CD14-positive monocyte (primary cell): ENCODE measurements around the gene ADPRM. TPM values are rescaled to one million over a fixed set of nuclear protein-coding genes. Genes with fewer than 3 reads are reported as not detected.

Experiments used
- DNase-seq, 3 donors: peaks; one replicate each; pipeline ENCODE4 v3.0.0-alpha.2; 2011 to 2022
- H2AFZ ChIP-seq: 2 replicates; pipeline ENCODE4 v1.6.0; 2012; ENCODE audit warnings: mild to moderate bottlenecking, low read depth, low read length, inconsistent platforms; ENCODE audit not compliant: insufficient read depth, poor library complexity, severe bottlenecking
- H3K27ac ChIP-seq, 2 donors: 1 replicate in 1 of 2; 2 replicates in 1 of 2; pipeline ENCODE4 v1.5.1; 2012 to 2013; ENCODE audit warnings: low read length in 2 of 2, control low read depth in 1 of 2, inconsistent platforms in 1 of 2, low read depth in 1 of 2, mild to moderate bottlenecking in 1 of 2
- H3K27me3 ChIP-seq, 2 donors: one replicate each; pipeline versions ENCODE4 v1.6.0 to v1.6.1; 2011 to 2013; ENCODE audit warnings: low read length in 2 of 2; ENCODE audit not compliant: control insufficient read depth in 2 of 2, insufficient read depth in 2 of 2
- H3K36me3 ChIP-seq, 2 donors: replicated peaks in 1 of 2; 1 replicate in 1 of 2; 2 replicates in 1 of 2; pipeline versions ENCODE4 v1.5.1 to v1.6.1; 2012 to 2013; ENCODE audit warnings: low read length in 2 of 2, control low read depth in 1 of 2, inconsistent platforms in 1 of 2, mild to moderate bottlenecking in 1 of 2; ENCODE audit not compliant: insufficient read depth in 2 of 2, control insufficient read depth in 1 of 2
- H3K4me1 ChIP-seq, 2 donors: 1 replicate in 1 of 2; 2 replicates in 1 of 2; pipeline versions ENCODE4 v1.5.1 to v1.6.1; 2012 to 2013; ENCODE audit warnings: low read length in 2 of 2, control low read depth in 1 of 2, inconsistent platforms in 1 of 2, mild to moderate bottlenecking in 1 of 2, moderate library complexity in 1 of 2; ENCODE audit not compliant: insufficient read depth in 2 of 2, control insufficient read depth in 1 of 2
- H3K4me2 ChIP-seq: replicated peaks from 2 replicates; pipeline ENCODE3; 2012; ENCODE audit warnings: low read length, moderate library complexity, mild to moderate bottlenecking; ENCODE audit not compliant: poor library complexity, severe bottlenecking; ENCODE audit errors: extremely low read depth
- H3K4me3 ChIP-seq, 3 experiments: fragments of 200-600 bp in 1 of 3; sonication (generic) in 1 of 3; replicated peaks in 1 of 3; 1 replicate in 2 of 3; 2 replicates in 1 of 3; pipeline ENCODE4 v1.5.1; 2011 to 2013; ENCODE audit warnings: low read length in 3 of 3, mild to moderate bottlenecking in 3 of 3, control low read depth in 2 of 3, low read depth in 2 of 3, inconsistent platforms in 1 of 3, moderate library complexity in 1 of 3
- H3K79me2 ChIP-seq: 2 replicates; pipeline ENCODE4 v1.6.0; 2012; ENCODE audit warnings: mild to moderate bottlenecking, control low read depth, inconsistent platforms, low read length, moderate library complexity; ENCODE audit not compliant: insufficient read depth
- H3K9ac ChIP-seq: 2 replicates; pipeline ENCODE4 v1.6.0; 2017; ENCODE audit warnings: low read length, mild to moderate bottlenecking; ENCODE audit not compliant: insufficient read depth, poor library complexity, severe bottlenecking
- H3K9me3 ChIP-seq, 2 donors: replicated peaks in 1 of 2; 1 replicate in 1 of 2; 2 replicates in 1 of 2; pipeline versions ENCODE4 v1.5.1 to v1.6.1; 2012 to 2013; ENCODE audit warnings: low read length in 2 of 2, control low read depth in 1 of 2; ENCODE audit not compliant: control insufficient read depth in 1 of 2, insufficient read depth in 1 of 2
- H4K20me1 ChIP-seq: 2 replicates; pipeline ENCODE4 v1.6.0; 2012; ENCODE audit warnings: mild to moderate bottlenecking, low read length, control low read depth, moderate library complexity; ENCODE audit not compliant: insufficient read depth
- H3K27ac Mint-ChIP-seq, 7 donors: one replicate each; pipeline ENCODE4 v1.8.0; 2020; ENCODE audit warnings: mild to moderate bottlenecking in 7 of 7, mixed read lengths in 7 of 7, moderate library complexity in 6 of 7, inconsistent platforms in 2 of 7
- H3K27me3 Mint-ChIP-seq, 3 donors: one replicate each; pipeline ENCODE4 v1.8.0; 2021 to 2022; ENCODE audit warnings: low read depth in 3 of 3, mild to moderate bottlenecking in 3 of 3, mixed read lengths in 3 of 3, moderate library complexity in 3 of 3, inconsistent platforms in 1 of 3
- H3K36me3 Mint-ChIP-seq, 2 donors: one replicate each; pipeline ENCODE4 v1.8.0; 2020; ENCODE audit warnings: mixed read lengths in 2 of 2, inconsistent platforms in 1 of 2, mild to moderate bottlenecking in 1 of 2
- H3K4me1 Mint-ChIP-seq: one replicate; pipeline ENCODE4 v1.8.0; 2020; ENCODE audit warnings: mild to moderate bottlenecking, mixed read lengths
- H3K4me3 Mint-ChIP-seq, 2 donors: one replicate each; pipeline ENCODE4 v1.8.0; 2020; ENCODE audit warnings: mild to moderate bottlenecking in 2 of 2, mixed read lengths in 2 of 2, moderate library complexity in 1 of 2
- H3K9me3 Mint-ChIP-seq, 7 donors: one replicate each; pipeline ENCODE4 v1.8.0; 2020 to 2022; ENCODE audit warnings: mixed read lengths in 7 of 7, mild to moderate bottlenecking in 6 of 7, moderate library complexity in 6 of 7, inconsistent platforms in 2 of 7
- CTCF ChIP-seq: fragments of 200-600 bp; IDR thresholded peaks from one replicate; pipeline ENCODE4 v1.8.0; 2022; ENCODE audit warnings: antibody characterized with exemption, mild to moderate bottlenecking
- WGBS: methylation state at CpG from one replicate; pipeline ENCODE4 v1.1.5; 2013; ENCODE audit warnings: missing lambda C conversion rate; ENCODE audit not compliant: insufficient coverage; 5-methylcytosine and 5-hydroxymethylcytosine counted together
- intact Hi-C, 2 donors: fragments of 100-400 bp; cut with micrococcal nuclease; formaldehyde crosslinking; loops; one replicate each; pipeline versions ENCODE4 v1.15.0 to v1.15.1; 2023
- polyA plus RNA-seq, 3 donors: library from polyadenylated mRNA; depleted of rRNA in 1 of 3; unstranded in 2 of 3; stranded (reverse) in 1 of 3; fragments of 300-500 nt in 2 of 3; fragments of >200 nt in 1 of 3; fragmentation: Illumina TruSeq in 2 of 3; gene quantifications; 1 replicate in 2 of 3; 2 replicates in 1 of 3; pipeline ENCODE4 v1.2.3, GENCODE V29; 2012 to 2021

Gene ADPRM
- polyA plus RNA-seq, 3 donors: 6.0 to 9.3 (median 7.5) TPM

GRCh38 chr17:10674704-10675103 is 22.7 kb upstream of the ADPRM start:
- Histone ChIP-seq H3K4me2 (no peak overlapping the region), H3K9ac (no peak overlapping the region), H3K79me2 (no peaks in the 10 kb centered on the region), H2AFZ (no peak overlapping the region), H3K27ac (no peak overlapping the region), H3K4me1 (no peaks in the 10 kb centered on the region), H3K4me3 (no peak overlapping the region), H3K9me3 (no peaks in the 10 kb centered on the region), H3K27me3 (no peaks in the 10 kb centered on the region), H3K36me3 (peaks cover 32 to 64% of the 10 kb centered on the region in 2 donors), H4K20me1 (no peaks in the 10 kb centered on the region)
- H3K9me3 Mint-ChIP-seq: no peaks in the 10 kb centered on the region
- WGBS: 89% methylated on average over 4 of the region's 4 CpGs
- no peak for DNase-seq
- no peak overlapping the region for H3K4me3 Mint-ChIP-seq
- H3K27ac Mint-ChIP-seq: peak overlapping the region in 1 of 7 donors; percentile 47
- peaks cover 0 to 2% (median 0%) of the 10 kb centered on the region in 3 donors for H3K27me3 Mint-ChIP-seq
- intact Hi-C loops: no loop called here
- H3K4me1 Mint-ChIP-seq: no peaks in the 10 kb centered on the region
- TF ChIP-seq CTCF: no peak
- peaks cover 46 to 59% of the 10 kb centered on the region in 2 donors for H3K36me3 Mint-ChIP-seq

GRCh38 chr17:10681866-10682446 is 15.4 kb upstream of the ADPRM start:
- no peak overlapping the region for H3K27ac ChIP-seq
- no peaks in the 10 kb centered on the region for H4K20me1 ChIP-seq
- no peaks in the 10 kb centered on the region for H3K4me1 ChIP-seq
- no peaks in the 10 kb centered on the region for H3K9me3 Mint-ChIP-seq
- no peaks in the 10 kb centered on the region for H3K9me3 ChIP-seq
- no peaks in the 10 kb centered on the region for H3K27me3 Mint-ChIP-seq
- H3K9ac ChIP-seq: no peak overlapping the region
- DNase-seq: no peak
- no peaks in the 10 kb centered on the region for H3K4me1 Mint-ChIP-seq
- H2AFZ ChIP-seq: no peak overlapping the region
- H3K4me3 ChIP-seq: no peak overlapping the region
- H3K36me3 ChIP-seq: peaks cover 74 to 98% of the 10 kb centered on the region in 2 donors
- no peak overlapping the region for H3K4me3 Mint-ChIP-seq
- intact Hi-C loops: no loop called here
- no peaks in the 10 kb centered on the region for H3K27me3 ChIP-seq
- no peak overlapping the region for H3K4me2 ChIP-seq
- WGBS: no CpG with 5 or more reads among the region's 7 CpGs
- H3K79me2 ChIP-seq: no peaks in the 10 kb centered on the region
- no peak overlapping the region for H3K27ac Mint-ChIP-seq
- H3K36me3 Mint-ChIP-seq: peaks cover 75 to 91% of the 10 kb centered on the region in 2 donors
- TF ChIP-seq CTCF: no peak
